Cardiac muscle cell (in vitro differentiated cells and primary cell): ENCODE measurements around the gene HOXA5. TPM values are rescaled to one million over a fixed set of nuclear protein-coding genes. Genes with fewer than 3 reads are reported as not detected.

Source experiments
- DNase-seq, 2 donors: peaks; one replicate each; pipeline versions ENCODE4 v3.0.0 to v3.0.0-alpha.2; 2010 to 2017; ENCODE audit warnings: low read depth in 1 of 2, low spot score in 1 of 2
- H3K27ac ChIP-seq: fragments of 200-600 bp; sonication (generic); 2 replicates; pipeline ENCODE4 v1.5.1; 2016
- H3K27me3 ChIP-seq: fragments of 200-600 bp; sonication (generic); 2 replicates; pipeline ENCODE4 v1.6.0; 2016; ENCODE audit warnings: control low read depth
- H3K36me3 ChIP-seq: fragments of 200-600 bp; sonication (generic); 2 replicates; pipeline ENCODE4 v1.5.1; 2016; ENCODE audit warnings: control low read depth
- H3K4me1 ChIP-seq: fragments of 200-600 bp; sonication (generic); 2 replicates; pipeline ENCODE4 v1.8.1; 2017; ENCODE audit warnings: low read depth, mild to moderate bottlenecking, mixed run types
- H3K4me3 ChIP-seq: fragments of 200-600 bp; sonication (generic); 2 replicates; pipeline ENCODE4 v1.5.1; 2016; ENCODE audit warnings: mild to moderate bottlenecking
- H3K9me3 ChIP-seq: fragments of 200-600 bp; sonication (generic); 2 replicates; pipeline ENCODE4 v1.5.1; 2017; ENCODE audit warnings: low read depth, mild to moderate bottlenecking, control low read depth
- CTCF ChIP-seq: IDR thresholded peaks from 2 replicates; pipeline ENCODE4 v1.5.1; 2012; ENCODE audit warnings: low read depth, mild to moderate bottlenecking, low read length
- polyA plus RNA-seq: library from polyadenylated mRNA; unstranded; fragments of >200 nt; fragmentation: Nextera tagmentation; extraction: Ambion mirVana; gene quantifications from 2 replicates; pipeline ENCODE4 v1.2.1, GENCODE V29; 2016
- total RNA-seq: library from RNA; depleted of rRNA; stranded (reverse); fragments of >200 nt; gene quantifications from 2 replicates; pipeline ENCODE4 v1.2.3, GENCODE V29; 2016

The HOXA5 gene
- total and polyA plus RNA-seq, 2 experiments from 2014 or later: not detected

- H3K4me3 ChIP-seq: no peak overlapping the region
- no peak overlapping the region for H3K27ac ChIP-seq
- TF ChIP-seq CTCF: no peak
- no peak for DNase-seq
- no peaks in the 10 kb centered on the region for H3K36me3 ChIP-seq
- no peaks in the 10 kb centered on the region for H3K4me1 ChIP-seq
- H3K9me3 ChIP-seq: no peaks in the 10 kb centered on the region
- peaks cover 100% of the 10 kb centered on the region for H3K27me3 ChIP-seq
Observed at GRCh38 chr7:27121684-27122076, 21.8 kb downstream of the HOXA5 start.

- no peaks in the 10 kb centered on the region for H3K9me3 ChIP-seq
- no peak overlapping the region for H3K27ac ChIP-seq
- peaks cover 100% of the 10 kb centered on the region for H3K27me3 ChIP-seq
- DNase-seq: no peak
- TF ChIP-seq CTCF: no peak
- no peak overlapping the region for H3K4me3 ChIP-seq
- no peaks in the 10 kb centered on the region for H3K4me1 ChIP-seq
- no peaks in the 10 kb centered on the region for H3K36me3 ChIP-seq
Observed at GRCh38 chr7:27119412-27119911, 24.0 kb downstream of the HOXA5 start.

GRCh38 chr7:27118580-27118979 lies 24.9 kb downstream of the HOXA5 start:
- no peak overlapping the region for H3K27ac ChIP-seq
- no peaks in the 10 kb centered on the region for H3K36me3 ChIP-seq
- no peak overlapping the region for H3K4me3 ChIP-seq
- H3K4me1 ChIP-seq: peaks cover 5% of the 10 kb centered on the region
- DNase-seq: no peak
- no peaks in the 10 kb centered on the region for H3K9me3 ChIP-seq
- peaks cover 100% of the 10 kb centered on the region for H3K27me3 ChIP-seq
- TF ChIP-seq CTCF: no peak

DNA sequence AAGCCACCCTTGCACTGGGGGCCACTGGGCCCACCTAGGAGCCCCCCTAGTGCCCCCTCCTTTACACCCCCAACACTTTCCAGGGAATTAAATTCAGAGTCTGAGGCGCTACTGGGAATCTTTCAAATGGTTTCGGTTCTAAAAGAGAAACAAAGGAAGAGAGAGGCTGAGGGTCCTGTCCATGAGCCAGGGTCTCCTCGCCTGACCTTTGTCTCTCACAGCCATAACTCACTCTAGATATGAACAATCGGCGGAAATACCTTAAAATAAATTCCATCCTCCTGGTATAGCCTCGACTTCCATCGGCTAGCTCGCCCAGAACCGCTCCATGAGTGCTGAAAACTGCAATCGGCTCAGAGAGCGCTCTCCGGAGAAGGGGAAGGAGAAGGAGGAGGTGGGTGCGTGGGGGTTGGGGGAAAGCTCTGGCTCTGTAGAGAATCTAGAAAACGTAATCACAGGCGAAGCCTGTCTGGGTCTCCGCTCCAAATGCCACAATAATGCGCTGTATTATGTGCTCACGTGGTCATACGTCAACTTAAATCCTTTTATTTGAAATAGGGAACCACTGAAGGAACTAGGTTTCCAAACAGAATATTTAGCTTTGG lies 25.5 kb downstream of the HOXA5 start:
- Histone ChIP-seq H3K36me3 (no peaks in the 10 kb centered on the region), H3K4me1 (peaks cover 7% of the 10 kb centered on the region), H3K27me3 (peaks cover 100% of the 10 kb centered on the region), H3K9me3 (no peaks in the 10 kb centered on the region), H3K27ac (no peak overlapping the region), H3K4me3 (no peak overlapping the region)
- no peak for TF ChIP-seq CTCF
- no peak for DNase-seq

DNA sequence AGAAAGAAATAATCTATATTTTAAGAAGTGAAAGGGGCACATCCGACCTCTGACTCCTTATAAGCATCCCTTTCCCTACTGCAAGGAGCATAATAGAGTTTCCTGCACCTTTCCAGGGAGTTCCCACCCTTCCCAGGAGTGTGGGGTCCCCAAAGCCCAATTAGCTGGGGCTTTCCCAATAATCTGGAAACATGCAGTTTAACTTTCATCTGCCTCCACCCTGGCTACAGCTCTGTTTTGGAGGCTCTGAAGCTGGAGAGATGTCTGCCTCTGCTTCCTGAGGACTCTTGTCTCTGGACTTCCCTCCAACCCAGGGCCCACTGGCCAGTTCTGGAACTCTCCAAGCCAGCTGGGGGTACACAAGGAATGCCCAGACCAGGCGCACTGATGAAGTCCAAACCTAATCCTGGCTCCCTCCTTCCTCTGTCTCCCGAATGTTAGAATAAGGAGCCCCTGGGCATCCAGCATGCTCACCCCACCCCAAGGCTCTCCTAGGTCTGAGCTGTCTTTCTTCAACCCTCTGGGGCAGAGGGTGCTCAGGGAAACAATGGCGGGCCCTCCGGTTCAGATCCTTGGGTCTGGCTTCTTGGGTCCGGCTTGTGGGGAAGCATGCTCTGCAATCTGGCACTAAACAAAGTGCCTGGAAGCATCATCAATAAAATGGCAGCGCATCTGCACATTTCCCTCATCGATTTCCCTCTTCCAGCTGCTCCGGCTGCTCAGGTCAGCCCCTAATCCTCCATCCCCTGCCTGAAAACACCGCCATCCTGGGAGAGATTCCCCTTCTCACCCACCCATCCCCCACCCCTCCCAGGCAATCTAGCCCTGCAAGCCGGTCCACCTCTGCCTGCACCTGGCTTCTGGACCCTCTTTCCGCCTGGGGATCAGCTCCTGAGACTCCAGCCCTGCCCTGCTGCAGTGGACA lies 26.3 kb downstream of the HOXA5 start:
- Histone ChIP-seq H3K36me3 (no peaks in the 10 kb centered on the region), H3K4me1 (peaks cover 7% of the 10 kb centered on the region), H3K9me3 (no peaks in the 10 kb centered on the region), H3K4me3 (no peak overlapping the region), H3K27ac (no peak overlapping the region), H3K27me3 (peaks cover 100% of the 10 kb centered on the region)
- TF ChIP-seq CTCF: no peak
- DNase-seq: no peak
